Measurements from ENCODE around the gene TP53I11. TPM values are rescaled to one million over a fixed set of nuclear protein-coding genes. Genes with fewer than 3 reads are reported as not detected.

TP53I11 gene
- total RNA-seq, 1 donor from 2014 or later, result 23.1 TPM

GRCh38 chr11:44946263-44946662, 4.4 kb downstream of the TP53I11 start:
- TF ChIP-seq EZH2phosphoT487 (IDR thresholded peaks at IDR 0.05) (no peak), CTCF (IDR thresholded peaks at IDR 0.05) (no peak), EZH2 (IDR thresholded peaks at IDR 0.05) (no peak)
- Histone ChIP-seq H3K9me3 (ENCODE audit: low read depth) (no peaks in the 10 kb centered on the region), H2AFZ (replicated peaks) (no peak overlapping the region), H3K4me3 (no peak overlapping the region), H3K27me3 (no peaks in the 10 kb centered on the region), H3K36me3 (no peaks in the 10 kb centered on the region), H3K4me2 (peak overlapping the region; percentile 44), H3F3A (ENCODE audit: low read depth) (peaks cover 49% of the 10 kb centered on the region), H4K20me1 (ENCODE audit: low read depth) (peaks cover 83% of the 10 kb centered on the region), H3K4me1 (peaks cover 61% of the 10 kb centered on the region), H3K9ac (no peak overlapping the region), H3K27ac (no peak overlapping the region), H3K79me2 (ENCODE audit: low read depth) (peaks cover 92% of the 10 kb centered on the region)
- Mint-ChIP-seq H3K27ac (no peak overlapping the region), H3K4me3 (no peak overlapping the region), H3K27me3 (ENCODE audit: insufficient read depth, low read depth) (peaks cover 8% of the 10 kb centered on the region), H3K36me3 (no peaks in the 10 kb centered on the region), H3K4me1 (peaks cover 70% of the 10 kb centered on the region), H3K9me3 (no peaks in the 10 kb centered on the region)
- DNase-seq (ENCODE audit: low spot score), result no peak

GRCh38 chr11:44945666-44946065, 5.0 kb downstream of the TP53I11 start:
- Histone ChIP-seq H3K4me2 (peak overlapping the region; percentile 68), H3K4me3 (no peak overlapping the region), H2AFZ (replicated peaks) (no peak overlapping the region), H4K20me1 (ENCODE audit: low read depth) (peaks cover 89% of the 10 kb centered on the region), H3K79me2 (ENCODE audit: low read depth) (peaks cover 98% of the 10 kb centered on the region), H3K36me3 (no peaks in the 10 kb centered on the region), H3K4me1 (peaks cover 57% of the 10 kb centered on the region), H3K9ac (no peak overlapping the region), H3F3A (ENCODE audit: low read depth) (peaks cover 49% of the 10 kb centered on the region), H3K27me3 (no peaks in the 10 kb centered on the region), H3K27ac (peak overlapping the region; percentile 26), H3K9me3 (ENCODE audit: low read depth) (no peaks in the 10 kb centered on the region)
- no peak overlapping the region for H3K4me3 Mint-ChIP-seq
- no peak for TF ChIP-seq CTCF (IDR thresholded peaks at IDR 0.05)
- TF ChIP-seq EZH2phosphoT487 (IDR thresholded peaks at IDR 0.05), result no peak
- no peak for TF ChIP-seq EZH2 (IDR thresholded peaks at IDR 0.05)
- H3K27ac Mint-ChIP-seq, result no peak overlapping the region
- H3K4me1 Mint-ChIP-seq, result peaks cover 73% of the 10 kb centered on the region
- H3K27me3 Mint-ChIP-seq (ENCODE audit: insufficient read depth, low read depth), result peaks cover 8% of the 10 kb centered on the region
- no peak for DNase-seq (ENCODE audit: low spot score)
- no peaks in the 10 kb centered on the region for H3K9me3 Mint-ChIP-seq
- H3K36me3 Mint-ChIP-seq, result no peaks in the 10 kb centered on the region

- peaks cover 98% of the 10 kb centered on the region for H4K20me1 ChIP-seq (ENCODE audit: low read depth)
- TF ChIP-seq CTCF (IDR thresholded peaks at IDR 0.05) (no peak), EZH2 (IDR thresholded peaks at IDR 0.05) (no peak), EZH2phosphoT487 (IDR thresholded peaks at IDR 0.05) (no peak)
- H3K9ac ChIP-seq, result no peak overlapping the region
- no peaks in the 10 kb centered on the region for H3K27me3 ChIP-seq
- peaks cover 52% of the 10 kb centered on the region for H3F3A ChIP-seq (ENCODE audit: low read depth)
- Mint-ChIP-seq H3K27me3 (ENCODE audit: insufficient read depth, low read depth) (peaks cover 8% of the 10 kb centered on the region), H3K27ac (peak overlapping the region; percentile 76), H3K4me1 (peaks cover 77% of the 10 kb centered on the region), H3K9me3 (no peaks in the 10 kb centered on the region), H3K4me3 (no peak overlapping the region), H3K36me3 (no peaks in the 10 kb centered on the region)
- H3K36me3 ChIP-seq, result no peaks in the 10 kb centered on the region
- peaks cover 57% of the 10 kb centered on the region for H3K4me1 ChIP-seq
- H3K9me3 ChIP-seq (ENCODE audit: low read depth), result no peaks in the 10 kb centered on the region
- peak overlapping the region; percentile 68 for H3K4me2 ChIP-seq
- peak overlapping the region; percentile 11 for H3K4me3 ChIP-seq
- peaks cover 99% of the 10 kb centered on the region for H3K79me2 ChIP-seq (ENCODE audit: low read depth)
- no peak overlapping the region for H2AFZ ChIP-seq (replicated peaks)
- peak; percentile 49 for DNase-seq (ENCODE audit: low spot score)
- H3K27ac ChIP-seq, result no peak overlapping the region
Observed at GRCh38 chr11:44944853-44945235, 5.8 kb downstream of the TP53I11 start.

Data from neural progenitor cell (in vitro differentiated cells).